GM20000 (cell line): ENCODE results near the gene CELSR2.
A peak's percentile ranks its signal among the peaks of the same experiment; 100 is the strongest.
"Not testable (repeated sequence)": the region's sequence is repeated elsewhere in the genome, so short reads cannot be mapped to it uniquely, and the experiment has no call there.

Source experiments
- DNase-seq: peaks from one replicate; pipeline ENCODE4 v3.0.0; 2012; ENCODE audit warnings: low spot score
- CTCF ChIP-seq: IDR thresholded peaks from 2 replicates; pipeline ENCODE4 v1.5.1; 2012; ENCODE audit warnings: mild to moderate bottlenecking, control low read depth; ENCODE audit errors: extremely low read depth, missing control alignments

Gene CELSR2

GRCh38 chr1:109281680-109282496, 32.5 kb downstream of the CELSR2 start:
- no peak for TF ChIP-seq CTCF
- no peak for DNase-seq

GRCh38 chr1:109282497-109282951, 33.2 kb downstream of the CELSR2 start:
- DNase-seq, result peak; percentile 24

DNA sequence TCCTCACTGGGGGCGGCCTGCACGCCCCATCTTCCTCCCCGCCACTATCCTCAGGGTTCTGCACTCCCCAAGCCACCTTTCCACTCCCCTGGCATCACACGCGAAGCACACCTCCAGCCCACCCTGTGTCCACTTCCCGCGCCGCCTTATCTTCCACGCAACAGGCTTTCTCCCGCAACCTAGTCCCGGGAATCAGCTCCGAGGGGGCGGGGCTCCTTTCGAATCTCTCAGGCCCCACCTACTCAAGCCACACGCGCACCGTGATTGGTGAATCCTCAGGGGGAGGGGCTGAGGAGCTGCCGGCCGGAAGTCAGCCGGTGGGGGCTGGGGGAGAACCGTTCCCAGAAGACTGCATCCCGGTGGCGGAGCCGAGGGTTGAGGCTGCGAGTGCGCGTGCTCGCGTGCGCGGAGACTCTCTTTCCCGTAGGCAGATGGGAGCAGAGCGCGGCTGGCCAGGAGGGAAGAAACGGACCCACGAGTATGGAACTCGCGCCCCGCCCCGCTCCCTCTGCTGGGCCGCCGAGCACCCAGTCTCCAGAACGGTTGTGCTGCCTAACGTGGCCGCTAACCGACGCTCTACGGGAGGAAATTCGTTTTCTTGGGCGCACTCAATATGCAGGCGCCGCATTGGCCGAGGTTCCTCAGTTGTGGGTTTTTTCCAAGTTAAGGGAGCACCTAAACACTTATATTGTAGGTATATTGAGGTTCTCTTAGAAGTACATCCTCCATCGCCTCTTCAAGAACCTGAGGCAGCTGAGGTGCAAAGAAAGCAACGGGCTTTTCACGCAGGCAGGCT, 33.8 kb downstream of the CELSR2 start, which contains the start of gene PSRC1:
Gene PSRC1 (minus strand): TSS at position 194 of the 796 bp plus-strand sequence.
- DNase-seq, result peak; percentile 95
- peak; percentile 30 for TF ChIP-seq CTCF

More at GRCh38 chr1:109282497-109282951, 33.2 kb downstream of the CELSR2 start:
- TF ChIP-seq CTCF, result no peak

DNA sequence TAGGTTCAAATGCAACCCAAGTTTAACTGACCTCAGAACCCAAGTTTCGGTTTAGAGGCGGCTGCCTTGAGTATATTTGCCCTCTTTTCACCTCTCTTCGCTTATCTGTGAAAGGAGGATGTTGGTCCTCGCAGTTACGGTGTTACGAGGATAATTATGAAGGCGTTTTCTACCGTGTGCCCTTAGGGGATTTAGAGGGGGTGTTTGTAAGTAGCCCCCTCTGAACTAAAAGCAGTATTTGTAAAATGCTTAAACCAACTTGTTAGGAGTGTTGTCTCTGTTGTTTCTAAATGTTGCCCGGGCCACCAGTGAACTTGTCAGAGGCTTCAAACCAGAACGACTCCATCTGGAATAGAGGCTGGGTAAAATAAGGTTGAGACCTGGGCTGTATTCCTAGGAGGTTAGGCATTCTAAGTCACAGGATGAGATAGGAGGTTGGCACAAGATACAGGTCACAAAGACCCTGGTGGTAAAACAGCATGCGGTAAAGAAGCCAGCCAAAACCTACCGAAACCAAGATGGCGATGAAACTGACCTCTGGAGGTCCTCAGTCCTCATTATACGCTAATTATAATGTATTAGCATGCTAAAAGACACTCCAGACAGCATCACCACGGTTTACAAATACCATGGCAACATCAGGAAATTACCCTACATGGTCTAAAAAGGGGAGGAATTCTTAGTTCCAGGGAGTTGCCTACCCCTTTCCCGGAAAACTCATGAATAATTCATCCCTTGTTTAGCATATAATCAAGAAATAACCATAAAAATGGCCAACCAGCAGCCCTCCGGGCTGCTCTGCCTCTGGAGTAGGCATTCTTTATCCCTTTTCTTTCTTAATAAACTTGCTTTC, 34.6 kb downstream of the CELSR2 start:
- no peak for DNase-seq

DNA sequence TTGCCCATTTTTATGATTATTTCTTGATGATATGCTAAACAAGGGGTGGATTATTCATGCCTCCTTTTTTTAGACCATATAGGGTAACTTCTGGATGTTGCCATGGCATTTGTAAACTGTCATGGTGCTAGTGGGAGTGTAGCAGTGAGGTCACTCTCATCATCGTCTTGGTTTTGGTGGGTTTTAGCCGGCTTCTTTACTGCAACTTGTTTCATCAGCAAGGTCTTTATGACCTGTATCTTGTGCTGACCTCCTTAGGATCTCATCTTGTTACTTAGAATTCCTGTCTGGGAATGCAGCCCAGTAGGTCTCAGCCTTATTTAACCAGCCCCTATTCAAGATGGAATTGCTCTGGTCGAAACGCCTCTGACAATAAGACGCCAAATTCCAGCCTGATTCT, 37.4 kb downstream of the CELSR2 start:
- not testable (repeated sequence) for DNase-seq

More for the DNA sequence above, 34.6 kb downstream of the CELSR2 start:
- TF ChIP-seq CTCF, result no peak

GRCh38 chr1:109290137-109290536, 40.8 kb downstream of the CELSR2 start:
- DNase-seq, result no peak
- no peak for TF ChIP-seq CTCF

DNA sequence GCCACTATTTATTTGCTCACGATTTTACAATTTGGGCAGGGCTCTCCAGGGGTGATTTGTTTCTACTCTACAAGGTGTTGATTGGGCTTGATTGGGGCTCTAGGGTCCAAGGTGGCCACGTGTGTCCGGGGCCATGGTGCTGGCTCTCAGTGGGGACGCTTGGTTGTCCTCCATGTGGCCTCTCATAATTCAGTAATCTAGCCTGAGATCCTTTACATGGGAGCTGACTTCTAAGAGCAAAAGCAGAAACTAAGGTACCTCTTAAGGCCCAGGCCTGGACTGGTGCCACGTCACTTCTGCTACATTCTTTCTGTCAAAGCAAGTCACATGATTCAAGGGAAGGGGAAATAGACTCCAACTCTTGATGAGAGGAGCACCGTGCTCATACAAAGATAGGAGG, 41.7 kb downstream of the CELSR2 start:
- TF ChIP-seq CTCF, result no peak
- no peak for DNase-seq
